ENCODE results near the gene PPP1R1C. TPM values are rescaled to one million over a fixed set of nuclear protein-coding genes. Genes with fewer than 3 reads are reported as not detected.

PPP1R1C gene
- total and polyA plus RNA-seq, 2 of the 13 experiments (the other 11 are each of a cell fraction or from before 2014, with no cell fraction given) = 1.5 to 3.5 TPM

DNA sequence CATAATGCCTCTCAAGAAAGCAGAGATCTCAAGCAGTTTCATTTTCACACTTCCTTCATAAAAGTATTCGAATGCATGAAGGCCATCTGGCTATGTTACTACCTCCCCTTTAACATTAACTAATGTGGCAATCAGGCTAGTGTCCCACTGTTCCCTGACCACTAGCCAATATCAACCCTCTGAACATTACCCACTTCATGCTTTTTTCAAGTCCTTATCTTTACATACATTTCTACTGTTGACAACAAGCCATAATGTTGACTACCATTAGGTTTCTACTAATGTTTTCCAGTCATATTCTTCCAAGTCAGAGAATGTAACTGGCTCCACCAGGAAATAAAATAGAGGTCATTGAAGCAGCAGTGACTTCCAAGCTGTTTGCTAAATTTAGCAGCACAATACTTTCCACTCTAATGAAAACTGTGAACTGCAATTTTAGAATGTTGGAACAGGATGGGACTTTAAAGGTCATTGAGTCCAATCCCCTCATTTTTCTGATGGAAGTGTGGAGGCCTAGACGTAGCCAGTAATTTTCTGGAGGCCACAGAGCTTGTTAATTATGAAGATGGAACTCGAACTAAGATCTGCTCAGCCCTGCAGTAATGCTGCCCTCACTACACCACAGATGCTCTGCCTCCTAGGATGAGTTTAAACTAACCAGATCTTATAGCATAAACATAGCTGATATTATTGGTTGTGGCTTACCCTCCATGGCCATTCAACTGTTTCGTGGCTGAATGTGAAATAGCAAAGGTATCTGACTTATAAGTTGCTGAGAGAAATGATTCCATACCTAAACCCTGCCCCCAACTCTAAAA, 630 bp upstream of the PPP1R1C start:
- ChIA-PET POLR2A (no interaction called here), CTCF (ENCODE audit: low intra/inter-chr PET ratio, low total read pairs) (no interaction called here)
- Histone ChIP-seq H2AFZ (ENCODE audit: low read length) (no peak overlapping the region), H3K4me1 (ENCODE audit: insufficient read depth, low read length) (no peaks in the 10 kb centered on the region), H3K4me2 (ENCODE audit: low read depth, low read length) (no peak overlapping the region), H3K4me3 (replicated peaks in 1 of 3; ENCODE audit: insufficient read depth in 1 of 3, low read depth in 2 of 3, low read length in 3 of 3) (no peak overlapping the region), H3K27ac (ENCODE audit: extremely low read length, insufficient read depth, low read length) (no peak overlapping the region), H3K79me2 (ENCODE audit: insufficient read depth, low read length) (no peaks in the 10 kb centered on the region), H3K36me3 (replicated peaks in 1 of 2; ENCODE audit: control insufficient read depth in 1 of 2, insufficient read depth in 2 of 2, low read length in 2 of 2) (no peaks in the 10 kb centered on the region), H3K9ac (ENCODE audit: insufficient read depth, low read depth, low read length) (no peak overlapping the region), H3K27me3 (ENCODE audit: control insufficient read depth in 1 of 2, insufficient read depth in 2 of 2, low read length in 2 of 2) (no peaks in the 10 kb centered on the region), H3K9me3 (ENCODE audit: low read length) (no peaks in the 10 kb centered on the region), H4K20me1 (ENCODE audit: insufficient read depth, low read length) (no peaks in the 10 kb centered on the region)
- 40% methylated on average over 4 of the region's 4 CpGs for WGBS (ENCODE audit: low lambda C conversion rate)
- no TSS peak for BruUV-seq (replicated peaks)
- ATAC-seq (no peak), FAIRE-seq (no peak), DNase-seq (ENCODE audit: low spot score) (no peak)
- in situ Hi-C loops (cut with HindIII; ENCODE audit: extremely low pct_ligation_motif_present, low pct_unique_long_range_greater_than_20kb) (no loop called here), intact Hi-C loops (cut with micrococcal nuclease; ENCODE audit: unreplicated experiment) (no loop called here)
- TF ChIP-seq, protein P1, sequence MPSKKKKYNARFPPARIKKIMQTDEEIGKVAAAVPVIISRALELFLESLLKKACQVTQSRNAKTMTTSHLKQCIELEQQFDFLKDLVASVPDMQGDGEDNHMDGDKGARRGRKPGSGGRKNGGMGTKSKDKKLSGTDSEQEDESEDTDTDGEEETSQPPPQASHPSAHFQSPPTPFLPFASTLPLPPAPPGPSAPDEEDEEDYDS (CRISPR knock-in tag; IDR thresholded peaks at IDR 0.05) = no peak
- TF ChIP-seq ZNF549 (CRISPR knock-in tag; IDR thresholded peaks at IDR 0.05) (no peak), AKAP8 (CRISPR knock-in tag; IDR thresholded peaks at IDR 0.05) (no peak), PHF21A (CRISPR knock-in tag; IDR thresholded peaks at IDR 0.05) (no peak), SP140L (CRISPR knock-in tag; IDR thresholded peaks at IDR 0.05; ENCODE audit: borderline replicate concordance) (no peak), ZSCAN9 (CRISPR knock-in tag; IDR thresholded peaks at IDR 0.05; ENCODE audit: borderline replicate concordance) (no peak), DNMT1 (CRISPR knock-in tag; IDR thresholded peaks at IDR 0.05) (no peak), ZNF792 (CRISPR knock-in tag; IDR thresholded peaks at IDR 0.05) (no peak), NR2C2 (CRISPR knock-in tag; IDR thresholded peaks at IDR 0.05; ENCODE audit: borderline replicate concordance) (no peak), ZNF605 (CRISPR knock-in tag; IDR thresholded peaks at IDR 0.05) (no peak)
- TF ChIP-seq, protein P2, sequence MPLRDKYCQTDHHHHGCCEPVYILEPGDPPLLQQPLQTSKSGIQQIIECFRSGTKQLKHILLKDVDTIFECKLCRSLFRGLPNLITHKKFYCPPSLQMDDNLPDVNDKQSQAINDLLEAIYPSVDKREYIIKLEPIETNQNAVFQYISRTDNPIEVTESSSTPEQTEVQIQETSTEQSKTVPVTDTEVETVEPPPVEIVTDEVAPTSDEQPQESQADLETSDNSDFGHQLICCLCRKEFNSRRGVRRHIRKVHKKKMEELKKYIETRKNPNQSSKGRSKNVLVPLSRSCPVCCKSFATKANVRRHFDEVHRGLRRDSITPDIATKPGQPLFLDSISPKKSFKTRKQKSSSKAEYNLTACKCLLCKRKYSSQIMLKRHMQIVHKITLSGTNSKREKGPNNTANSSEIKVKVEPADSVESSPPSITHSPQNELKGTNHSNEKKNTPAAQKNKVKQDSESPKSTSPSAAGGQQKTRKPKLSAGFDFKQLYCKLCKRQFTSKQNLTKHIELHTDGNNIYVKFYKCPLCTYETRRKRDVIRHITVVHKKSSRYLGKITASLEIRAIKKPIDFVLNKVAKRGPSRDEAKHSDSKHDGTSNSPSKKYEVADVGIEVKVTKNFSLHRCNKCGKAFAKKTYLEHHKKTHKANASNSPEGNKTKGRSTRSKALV (CRISPR knock-in tag; IDR thresholded peaks at IDR 0.05) = no peak
- TF ChIP-seq, protein P3, sequence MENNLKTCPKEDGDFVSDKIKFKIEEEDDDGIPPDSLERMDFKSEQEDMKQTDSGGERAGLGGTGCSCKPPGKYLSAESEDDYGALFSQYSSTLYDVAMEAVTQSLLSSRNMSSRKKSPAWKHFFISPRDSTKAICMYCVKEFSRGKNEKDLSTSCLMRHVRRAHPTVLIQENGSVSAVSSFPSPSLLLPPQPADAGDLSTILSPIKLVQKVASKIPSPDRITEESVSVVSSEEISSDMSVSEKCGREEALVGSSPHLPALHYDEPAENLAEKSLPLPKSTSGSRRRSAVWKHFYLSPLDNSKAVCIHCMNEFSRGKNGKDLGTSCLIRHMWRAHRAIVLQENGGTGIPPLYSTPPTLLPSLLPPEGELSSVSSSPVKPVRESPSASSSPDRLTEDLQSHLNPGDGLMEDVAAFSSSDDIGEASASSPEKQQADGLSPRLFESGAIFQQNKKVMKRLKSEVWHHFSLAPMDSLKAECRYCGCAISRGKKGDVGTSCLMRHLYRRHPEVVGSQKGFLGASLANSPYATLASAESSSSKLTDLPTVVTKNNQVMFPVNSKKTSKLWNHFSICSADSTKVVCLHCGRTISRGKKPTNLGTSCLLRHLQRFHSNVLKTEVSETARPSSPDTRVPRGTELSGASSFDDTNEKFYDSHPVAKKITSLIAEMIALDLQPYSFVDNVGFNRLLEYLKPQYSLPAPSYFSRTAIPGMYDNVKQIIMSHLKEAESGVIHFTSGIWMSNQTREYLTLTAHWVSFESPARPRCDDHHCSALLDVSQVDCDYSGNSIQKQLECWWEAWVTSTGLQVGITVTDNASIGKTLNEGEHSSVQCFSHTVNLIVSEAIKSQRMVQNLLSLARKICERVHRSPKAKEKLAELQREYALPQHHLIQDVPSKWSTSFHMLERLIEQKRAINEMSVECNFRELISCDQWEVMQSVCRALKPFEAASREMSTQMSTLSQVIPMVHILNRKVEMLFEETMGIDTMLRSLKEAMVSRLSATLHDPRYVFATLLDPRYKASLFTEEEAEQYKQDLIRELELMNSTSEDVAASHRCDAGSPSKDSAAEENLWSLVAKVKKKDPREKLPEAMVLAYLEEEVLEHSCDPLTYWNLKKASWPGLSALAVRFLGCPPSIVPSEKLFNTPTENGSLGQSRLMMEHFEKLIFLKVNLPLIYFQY (CRISPR knock-in tag; IDR thresholded peaks at IDR 0.05; ENCODE audit: borderline replicate concordance) = no peak
- TF ChIP-seq, protein P4, sequence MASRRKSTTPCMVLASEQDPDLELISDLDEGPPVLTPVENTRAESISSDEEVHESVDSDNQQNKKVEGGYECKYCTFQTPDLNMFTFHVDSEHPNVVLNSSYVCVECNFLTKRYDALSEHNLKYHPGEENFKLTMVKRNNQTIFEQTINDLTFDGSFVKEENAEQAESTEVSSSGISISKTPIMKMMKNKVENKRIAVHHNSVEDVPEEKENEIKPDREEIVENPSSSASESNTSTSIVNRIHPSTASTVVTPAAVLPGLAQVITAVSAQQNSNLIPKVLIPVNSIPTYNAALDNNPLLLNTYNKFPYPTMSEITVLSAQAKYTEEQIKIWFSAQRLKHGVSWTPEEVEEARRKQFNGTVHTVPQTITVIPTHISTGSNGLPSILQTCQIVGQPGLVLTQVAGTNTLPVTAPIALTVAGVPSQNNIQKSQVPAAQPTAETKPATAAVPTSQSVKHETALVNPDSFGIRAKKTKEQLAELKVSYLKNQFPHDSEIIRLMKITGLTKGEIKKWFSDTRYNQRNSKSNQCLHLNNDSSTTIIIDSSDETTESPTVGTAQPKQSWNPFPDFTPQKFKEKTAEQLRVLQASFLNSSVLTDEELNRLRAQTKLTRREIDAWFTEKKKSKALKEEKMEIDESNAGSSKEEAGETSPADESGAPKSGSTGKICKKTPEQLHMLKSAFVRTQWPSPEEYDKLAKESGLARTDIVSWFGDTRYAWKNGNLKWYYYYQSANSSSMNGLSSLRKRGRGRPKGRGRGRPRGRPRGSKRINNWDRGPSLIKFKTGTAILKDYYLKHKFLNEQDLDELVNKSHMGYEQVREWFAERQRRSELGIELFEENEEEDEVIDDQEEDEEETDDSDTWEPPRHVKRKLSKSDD (CRISPR knock-in tag; IDR thresholded peaks at IDR 0.05; ENCODE audit: low read depth) = no peak
- TF ChIP-seq, protein P5, sequence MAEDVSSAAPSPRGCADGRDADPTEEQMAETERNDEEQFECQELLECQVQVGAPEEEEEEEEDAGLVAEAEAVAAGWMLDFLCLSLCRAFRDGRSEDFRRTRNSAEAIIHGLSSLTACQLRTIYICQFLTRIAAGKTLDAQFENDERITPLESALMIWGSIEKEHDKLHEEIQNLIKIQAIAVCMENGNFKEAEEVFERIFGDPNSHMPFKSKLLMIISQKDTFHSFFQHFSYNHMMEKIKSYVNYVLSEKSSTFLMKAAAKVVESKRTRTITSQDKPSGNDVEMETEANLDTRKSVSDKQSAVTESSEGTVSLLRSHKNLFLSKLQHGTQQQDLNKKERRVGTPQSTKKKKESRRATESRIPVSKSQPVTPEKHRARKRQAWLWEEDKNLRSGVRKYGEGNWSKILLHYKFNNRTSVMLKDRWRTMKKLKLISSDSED (CRISPR knock-in tag; IDR thresholded peaks at IDR 0.05) = no peak
